Stimulated activated CD8-positive, alpha-beta memory T cell treated with anti-CD3 and anti-CD28 coated beads, Interleukin-2, amount 100 ng/mL, for 1 hour (primary cell): ENCODE measurements around the gene CEP290.
"Not testable (repeated sequence)": the region's sequence is repeated elsewhere in the genome, so short reads cannot be mapped to it uniquely, and the experiment has no call there.

Experiments
- DNase-seq, 2 donors: peaks; one replicate each; pipeline ENCODE4 v3.0.0-alpha.2; 2020; ENCODE audit warnings: low read depth in 2 of 2

Gene CEP290

DNA sequence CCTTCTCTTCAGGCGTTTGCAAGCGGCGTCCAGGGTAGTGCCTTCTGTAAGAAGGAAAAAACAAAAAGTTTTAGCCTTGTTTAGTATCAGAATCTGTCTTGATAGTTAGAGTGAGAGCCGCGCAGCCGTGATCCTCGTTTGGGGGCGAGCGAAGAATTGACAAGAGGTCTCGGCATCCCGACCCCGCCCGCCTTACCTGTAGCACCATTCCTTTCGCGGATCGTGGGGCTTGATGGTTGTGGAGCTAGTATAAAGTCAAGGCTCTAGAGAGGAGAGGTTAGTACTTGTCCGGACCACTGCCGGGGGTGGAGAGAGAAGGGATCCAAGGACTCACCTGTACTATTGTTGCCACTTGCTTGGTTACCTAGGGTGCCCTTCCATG, 713 bp upstream of the CEP290 start:
- DNase-seq: no peak

- no peak for DNase-seq
Measured at GRCh38 chr12:88141425-88141773, 489 bp downstream of the CEP290 start.

- not testable (repeated sequence) for DNase-seq
Measured at GRCh38 chr12:88139711-88140110, 2.2 kb downstream of the CEP290 start.

- not testable (repeated sequence) for DNase-seq
Measured at GRCh38 chr12:88133181-88133580, 8.7 kb downstream of the CEP290 start.

- DNase-seq: no peak
Measured at GRCh38 chr12:88132392-88132791, 9.5 kb downstream of the CEP290 start.

GRCh38 chr12:88127855-88128254, 14.0 kb downstream of the CEP290 start:
- no peak for DNase-seq

- DNase-seq: no peak
Measured at GRCh38 chr12:88127099-88127498, 14.8 kb downstream of the CEP290 start.

DNA sequence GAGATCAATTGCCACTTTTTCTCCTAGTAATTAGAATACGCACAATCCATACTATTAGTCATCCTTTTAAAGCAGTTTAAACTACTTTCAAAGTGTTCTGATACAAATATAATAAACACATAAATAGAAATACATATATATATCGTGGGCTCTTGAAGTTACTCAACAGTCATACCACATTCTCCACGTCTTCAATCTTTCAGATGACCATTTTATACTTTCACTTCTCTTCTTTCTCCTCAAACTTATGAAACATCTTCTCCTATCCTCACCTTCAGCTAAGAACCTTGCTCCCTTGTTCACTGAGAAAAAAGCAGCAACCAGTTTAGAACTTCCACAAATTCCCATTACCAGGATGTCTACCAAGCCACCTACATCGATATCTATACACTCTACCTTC, 19.2 kb downstream of the CEP290 start:
- DNase-seq: no peak

- no peak for DNase-seq
Measured at GRCh38 chr12:88113871-88114270, 28.0 kb downstream of the CEP290 start.

- DNase-seq: no peak
Measured at GRCh38 chr12:88111074-88111652, 30.7 kb downstream of the CEP290 start.

DNA sequence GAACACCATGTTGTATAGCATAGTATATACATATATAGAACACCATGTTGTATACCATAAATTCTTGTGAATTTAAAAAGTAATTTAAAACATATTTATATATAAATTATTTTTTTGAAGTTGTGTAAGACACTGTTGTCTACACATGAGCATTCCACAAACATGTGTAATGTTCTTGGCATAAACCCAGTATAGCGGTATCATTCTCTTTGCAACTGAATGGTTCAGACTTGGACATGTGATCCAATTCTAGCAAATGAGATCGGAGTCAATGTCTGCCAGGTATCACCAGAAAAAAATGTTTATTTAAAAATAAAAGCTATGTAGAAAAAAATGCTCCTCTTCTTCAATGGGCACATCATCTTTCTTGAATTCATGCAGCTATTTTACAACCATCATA, 33.9 kb downstream of the CEP290 start:
- DNase-seq: no peak

- DNase-seq: no peak
Measured at GRCh38 chr12:88093573-88093972, 48.3 kb downstream of the CEP290 start.

GRCh38 chr12:88092771-88093170, 49.1 kb downstream of the CEP290 start:
- no peak for DNase-seq

DNA sequence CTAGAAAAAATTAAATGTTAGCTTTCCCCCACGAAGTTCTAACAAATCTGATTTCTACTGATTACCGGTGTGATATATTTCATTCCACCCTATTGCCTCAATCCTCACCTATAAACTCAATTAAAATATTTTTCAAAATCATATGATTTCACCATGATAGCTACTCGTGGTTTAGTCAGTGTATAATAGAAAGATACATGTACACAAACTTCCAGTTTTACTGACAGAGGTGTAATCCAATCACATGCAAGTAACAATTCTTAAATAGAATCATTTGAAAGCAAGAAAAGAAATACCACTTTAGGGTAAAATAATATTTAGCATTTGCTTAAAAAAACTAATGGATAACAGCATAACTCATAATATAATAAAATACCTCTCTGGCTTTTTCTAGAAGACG, 57.7 kb downstream of the CEP290 start:
- DNase-seq: no peak

DNA sequence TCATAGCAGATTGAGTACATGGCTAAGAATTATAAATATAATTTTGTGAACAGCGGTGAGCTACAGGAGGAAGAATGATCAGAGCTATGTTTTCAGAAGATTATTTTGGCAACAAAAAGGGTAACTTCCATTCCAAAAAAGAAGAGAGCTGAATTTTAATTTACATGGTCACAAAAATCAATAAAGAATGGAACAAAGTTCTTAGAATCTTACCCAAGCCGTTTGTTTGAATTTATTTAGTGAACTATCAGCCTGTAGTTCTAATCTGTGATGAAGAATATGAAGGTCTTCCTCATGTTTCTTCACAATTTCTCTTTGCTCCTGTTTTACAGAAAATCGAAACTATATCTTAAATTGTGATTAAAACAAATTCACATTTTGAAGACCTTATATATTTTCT, 58.3 kb downstream of the CEP290 start:
- no peak for DNase-seq

DNA sequence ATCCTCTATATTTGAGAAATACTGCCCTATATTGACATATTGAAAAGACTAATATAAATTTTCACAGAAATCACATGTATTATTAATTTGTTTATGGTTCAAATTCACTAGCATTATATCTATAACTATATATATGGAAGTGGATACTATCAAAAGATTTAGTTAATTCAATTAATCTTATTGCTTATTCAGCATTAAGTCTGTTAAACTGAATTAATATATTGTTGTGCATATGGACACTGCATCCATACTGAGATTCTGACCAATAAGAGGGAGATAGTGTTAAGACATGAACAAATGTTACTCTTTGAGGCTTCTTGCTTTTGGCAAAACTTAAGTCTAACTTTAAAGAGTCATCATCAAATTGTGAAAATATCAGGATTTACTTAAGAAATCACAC, 60.6 kb downstream of the CEP290 start:
- no peak for DNase-seq

GRCh38 chr12:88067301-88067700, 74.6 kb downstream of the CEP290 start:
- DNase-seq: no peak

- DNase-seq: no peak
Measured at GRCh38 chr12:88063375-88063774, 78.5 kb downstream of the CEP290 start.

DNA sequence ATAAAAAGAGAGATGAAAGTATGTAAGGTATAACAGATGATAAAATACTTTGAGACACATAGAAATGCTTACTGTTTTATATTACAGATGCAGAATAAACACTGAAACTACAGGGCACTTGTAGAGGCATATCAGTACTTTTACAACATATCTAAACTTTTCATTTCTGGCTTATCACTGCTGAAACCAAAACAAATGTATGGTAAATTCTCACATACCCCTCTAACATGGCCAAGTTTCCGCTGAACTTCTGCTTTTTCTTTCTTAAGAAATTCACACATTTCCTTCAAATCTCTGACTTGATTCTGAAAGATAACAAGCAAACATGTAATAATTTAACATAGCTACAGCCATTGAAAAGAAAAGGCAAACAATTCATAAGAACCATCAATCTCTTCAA, 79.4 kb downstream of the CEP290 start:
- no peak for DNase-seq

DNA sequence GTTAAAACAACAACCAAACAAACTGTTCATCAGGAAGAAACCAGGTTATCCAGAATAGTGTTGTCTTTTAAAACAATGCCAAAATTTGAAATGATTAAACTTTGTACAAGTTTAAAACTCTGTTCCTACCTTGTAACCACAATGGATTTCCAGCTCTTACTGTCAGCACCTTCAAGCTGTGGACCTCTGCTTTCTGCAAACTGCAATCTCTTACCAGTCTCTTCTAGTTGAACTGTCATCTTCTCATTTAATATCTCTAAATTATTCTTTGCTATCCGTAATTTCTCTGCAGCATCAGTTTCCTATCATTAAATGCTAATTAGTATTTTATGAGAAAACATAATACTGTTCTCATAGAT, 83.2 kb downstream of the CEP290 start:
- DNase-seq: no peak

- no peak for DNase-seq
Measured at GRCh38 chr12:88057994-88058718, 83.7 kb downstream of the CEP290 start.

DNA sequence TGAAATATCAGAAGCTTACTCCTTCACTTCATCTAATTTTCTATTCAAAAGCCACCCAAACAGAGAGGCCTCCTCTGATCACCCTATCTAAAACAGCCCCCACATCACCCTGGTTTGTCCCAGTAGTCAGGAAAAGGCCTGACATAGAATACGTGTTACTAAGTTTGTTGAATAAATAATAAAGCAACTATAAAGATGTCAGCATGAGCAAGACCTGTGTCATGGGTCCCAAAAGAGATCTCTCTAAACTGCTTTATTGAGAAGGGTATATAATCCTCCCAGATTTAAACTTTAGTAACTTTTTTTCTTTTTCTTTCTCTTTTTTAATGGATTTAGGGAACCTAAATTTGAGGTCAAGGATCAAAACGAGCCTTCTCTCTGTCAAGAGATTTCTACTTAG, 85.3 kb downstream of the CEP290 start:
- no peak for DNase-seq

DNA sequence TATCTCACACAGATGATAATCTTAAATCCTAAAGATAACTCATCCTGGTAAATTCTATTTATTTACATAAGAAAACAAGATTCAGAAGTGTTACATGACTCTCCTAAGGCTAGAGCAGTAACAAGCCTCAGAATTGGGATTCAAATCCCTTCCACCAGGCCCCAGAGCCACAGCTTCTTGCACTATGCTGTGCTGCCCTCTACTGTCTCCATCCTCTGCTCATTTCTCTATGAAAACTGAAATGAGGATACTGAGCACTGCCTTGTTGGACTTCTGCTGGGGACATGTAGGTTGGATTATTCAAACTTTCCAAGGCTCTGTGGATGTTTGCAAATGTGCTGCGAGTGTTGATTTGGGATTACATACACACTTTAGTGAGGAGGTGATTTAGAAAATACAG, 89.2 kb downstream of the CEP290 start:
- DNase-seq: no peak

DNA sequence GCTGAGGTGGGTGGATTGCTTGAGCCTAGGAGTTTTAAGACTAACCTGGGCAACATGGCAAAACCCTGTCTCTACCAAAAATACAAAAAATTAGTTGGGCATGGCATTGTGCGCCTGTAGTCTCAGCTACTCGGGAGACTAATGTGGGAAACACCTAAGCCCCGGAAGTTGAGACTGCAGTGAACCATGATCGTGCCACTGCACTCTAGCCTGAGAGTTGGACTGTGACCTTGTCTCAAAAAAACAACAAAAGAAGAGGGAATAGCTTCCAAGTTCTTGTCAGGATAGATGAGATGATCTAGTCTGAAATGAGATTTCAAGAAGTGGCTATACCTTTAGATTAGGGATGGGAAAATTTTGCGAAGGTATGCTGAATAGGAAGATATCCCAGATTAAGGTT, 97.9 kb downstream of the CEP290 start:
- no peak for DNase-seq
